Fibroblast of skin of left biceps (primary cell): Measurements from ENCODE around the gene SLX4.

Experiments
- DNase-seq, 2 experiments: peaks; one replicate each; pipeline ENCODE4 v3.0.0-alpha.2; 2013; ENCODE audit warnings: low read depth in 2 of 2

SLX4 gene

DNA sequence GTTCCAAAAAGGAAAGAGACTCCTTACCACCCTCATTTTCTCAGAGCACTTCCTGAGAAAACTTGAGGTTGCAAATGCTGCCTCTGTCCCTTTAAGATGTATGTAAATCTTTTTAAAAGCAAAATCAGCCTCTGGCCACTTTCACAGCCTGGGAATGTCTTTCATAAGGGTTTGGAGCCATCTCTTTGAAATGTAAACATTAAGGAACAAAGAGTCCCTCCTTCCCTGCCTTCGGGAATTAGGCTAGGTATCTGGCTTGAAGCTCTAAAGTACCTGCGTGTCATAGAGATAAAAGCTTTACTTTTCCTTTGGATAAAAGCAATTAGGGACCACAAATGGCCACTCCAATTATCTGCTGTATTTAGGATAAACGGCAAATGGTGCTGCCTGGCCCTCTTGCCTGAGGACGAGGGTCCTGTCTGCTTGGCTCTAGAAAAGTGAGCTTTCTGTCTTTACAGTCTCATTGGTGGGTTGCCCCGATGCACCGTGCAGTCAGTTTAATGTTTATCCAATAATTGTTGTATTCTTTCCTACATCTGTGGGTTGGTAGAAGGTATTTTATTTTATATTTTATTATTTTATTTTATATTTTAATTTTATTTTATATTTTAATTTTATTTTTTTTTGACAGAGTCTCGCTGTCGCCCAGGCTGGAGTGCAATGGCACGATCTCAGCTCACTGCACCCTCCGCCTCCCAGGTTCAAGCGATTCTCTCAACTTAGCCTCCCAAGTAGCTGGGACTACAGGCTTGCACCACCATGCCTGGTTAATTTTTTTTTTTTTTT lies 58.1 kb downstream of the SLX4 start:
- no peak for DNase-seq

DNA sequence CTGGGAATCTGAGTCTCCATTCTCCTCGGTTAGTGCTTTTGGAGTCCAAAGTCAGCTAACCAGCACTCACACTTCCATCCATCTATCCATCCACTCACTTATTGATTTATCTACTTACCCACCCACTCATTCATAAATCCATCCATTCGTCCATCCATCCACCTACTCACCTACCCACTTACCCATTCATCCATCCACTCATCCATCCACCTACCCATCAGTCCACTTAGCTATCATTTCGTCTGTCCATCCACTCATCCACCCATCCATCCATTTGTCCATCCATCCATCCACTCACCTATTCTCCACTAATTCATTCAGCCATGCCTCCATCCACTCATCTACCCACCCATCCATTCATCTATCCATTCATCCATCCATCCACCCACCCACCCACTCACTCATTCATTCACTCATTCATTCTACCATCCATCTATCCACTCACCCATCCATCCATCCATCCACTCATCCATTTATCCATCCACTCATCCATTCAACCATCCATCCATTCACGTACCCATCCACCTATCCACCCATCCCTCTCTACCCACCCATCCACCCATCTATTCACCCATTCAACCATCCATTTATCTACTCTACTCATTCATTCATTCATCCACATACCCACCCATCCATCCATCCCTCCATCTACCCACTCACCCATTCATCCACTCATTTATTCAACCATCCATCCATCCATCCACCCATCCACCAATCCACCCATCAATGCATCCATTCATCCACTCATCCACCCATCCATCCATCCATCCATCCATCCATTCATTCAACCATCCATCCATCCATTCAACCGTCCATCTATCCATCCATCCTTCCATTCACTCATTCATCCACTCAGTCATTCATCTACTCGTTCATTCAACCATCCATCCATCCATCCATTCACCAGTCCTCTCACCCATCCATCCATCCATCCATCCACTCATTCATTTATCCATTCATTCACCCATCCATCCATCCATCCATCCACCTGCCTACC lies 60.3 kb downstream of the SLX4 start:
- no peak for DNase-seq

GRCh38 chr16:3549906-3550305 lies 61.5 kb downstream of the SLX4 start:
- DNase-seq, result no peak

DNA sequence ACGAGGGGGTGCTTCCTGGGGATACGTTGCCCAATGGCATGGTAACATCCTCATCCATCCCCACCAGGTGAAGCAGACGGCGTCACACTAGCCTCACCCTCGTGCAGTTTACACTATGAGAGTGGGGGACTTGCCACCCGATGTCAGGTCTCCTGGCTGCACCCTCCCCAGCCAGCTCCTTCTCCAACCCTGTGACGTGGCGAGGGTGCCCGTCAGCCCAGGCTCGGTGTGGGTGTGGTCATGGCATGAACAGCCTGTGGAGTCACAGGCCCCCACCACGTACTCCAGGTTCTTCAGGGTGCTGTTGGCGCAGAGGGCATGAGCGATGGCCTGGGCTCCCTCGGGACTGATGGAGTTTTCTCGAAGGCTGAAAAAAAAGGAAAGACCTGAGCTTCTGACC lies 62.5 kb downstream of the SLX4 start:
- DNase-seq, result no peak

- no peak for DNase-seq
Observed at GRCh38 chr16:3548445-3548844, 63.0 kb downstream of the SLX4 start.

GRCh38 chr16:3546986-3547682 lies 64.3 kb downstream of the SLX4 start:
- no peak for DNase-seq

DNA sequence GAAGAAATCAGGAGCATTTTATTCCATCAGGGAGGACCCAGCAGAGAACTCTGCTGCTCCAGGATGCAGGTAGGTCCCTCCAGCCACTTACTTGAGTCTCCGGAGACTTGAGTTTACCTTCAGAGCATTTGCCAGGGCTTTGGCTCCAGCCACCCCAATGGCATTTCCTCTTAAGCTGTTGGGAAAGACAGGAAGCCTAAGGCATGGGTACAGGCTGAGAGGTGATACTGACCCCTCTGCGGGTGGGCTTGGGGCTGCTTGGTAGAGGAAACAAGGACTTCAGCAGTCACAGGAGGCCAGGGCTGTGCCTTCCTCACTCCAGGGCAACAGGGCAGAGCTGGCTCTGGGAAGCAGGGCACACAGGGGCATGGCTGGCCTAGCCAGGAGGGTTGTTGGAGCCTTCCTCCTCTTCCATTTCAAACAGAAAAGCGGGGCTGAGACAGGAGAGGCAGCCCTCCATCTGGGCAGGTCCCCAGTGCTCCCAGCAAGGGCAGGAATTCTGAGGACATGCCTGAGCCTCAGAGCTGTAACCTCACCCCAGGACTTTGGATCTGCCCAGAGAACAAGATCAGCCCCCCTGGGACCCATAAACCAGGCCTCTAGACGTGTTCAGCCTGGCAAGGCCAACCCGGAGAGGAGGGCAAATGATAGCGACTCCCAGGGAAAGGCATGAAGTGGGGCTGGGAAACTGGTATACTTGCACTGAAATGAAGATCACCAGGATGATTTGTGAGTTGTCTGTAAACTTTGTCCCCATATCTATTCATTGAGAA lies 68.6 kb downstream of the SLX4 start:
- no peak for DNase-seq

DNA sequence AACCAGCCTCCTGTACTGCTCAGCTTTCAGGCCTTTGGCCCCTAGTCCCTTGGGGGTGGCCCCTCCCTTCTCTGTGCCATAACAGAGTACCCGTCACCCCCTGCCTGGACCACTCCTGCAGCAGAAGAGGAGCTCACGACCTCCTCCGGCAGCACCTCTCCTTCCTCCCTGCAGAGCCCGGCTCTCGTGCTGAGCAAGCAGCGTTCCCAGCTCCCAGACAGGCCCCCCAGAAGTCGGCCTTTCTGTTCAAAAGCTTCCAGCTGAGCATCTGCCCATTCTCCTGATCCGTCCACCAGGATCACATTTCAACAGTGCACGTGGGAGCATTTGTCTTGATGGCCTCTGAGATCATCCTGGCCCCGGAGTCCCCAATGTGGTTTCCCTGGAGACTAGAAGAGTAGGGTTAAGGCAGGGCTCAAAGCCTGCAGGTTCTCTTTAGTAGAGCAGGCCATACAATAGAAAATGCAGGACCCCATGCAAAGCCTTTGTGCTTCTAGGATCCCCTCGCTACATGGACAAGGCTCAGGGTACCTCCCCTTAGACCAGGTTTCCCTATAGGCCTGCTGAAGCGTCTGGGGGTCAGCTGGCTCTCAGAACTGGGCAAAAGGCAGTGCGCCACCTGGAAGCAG lies 69.8 kb downstream of the SLX4 start:
- DNase-seq, result no peak

DNA sequence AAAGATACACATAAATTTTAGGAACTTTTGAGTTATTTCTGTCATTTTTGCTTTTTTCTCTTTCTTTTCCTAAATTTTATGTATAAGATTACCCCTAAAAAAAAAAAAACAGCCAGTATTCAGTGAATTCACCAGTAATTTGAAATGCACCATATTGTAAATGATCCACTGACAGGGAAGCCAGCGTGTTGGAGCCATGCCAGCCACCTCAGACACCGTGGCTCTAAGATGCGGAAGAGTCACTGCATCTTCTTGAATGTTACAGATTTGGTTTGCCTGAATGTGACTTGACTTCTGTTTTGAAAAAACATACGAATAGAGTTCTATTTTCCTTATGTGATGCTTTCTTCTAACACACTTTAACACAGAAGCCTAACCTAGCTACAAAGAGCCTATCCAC lies 73.2 kb downstream of the SLX4 start:
- no peak for DNase-seq

- DNase-seq, result no peak
Observed at GRCh38 chr16:3536851-3537250, 74.6 kb downstream of the SLX4 start.

- peak; percentile 68 for DNase-seq
Observed at GRCh38 chr16:3536271-3536731, 75.1 kb downstream of the SLX4 start.

DNA sequence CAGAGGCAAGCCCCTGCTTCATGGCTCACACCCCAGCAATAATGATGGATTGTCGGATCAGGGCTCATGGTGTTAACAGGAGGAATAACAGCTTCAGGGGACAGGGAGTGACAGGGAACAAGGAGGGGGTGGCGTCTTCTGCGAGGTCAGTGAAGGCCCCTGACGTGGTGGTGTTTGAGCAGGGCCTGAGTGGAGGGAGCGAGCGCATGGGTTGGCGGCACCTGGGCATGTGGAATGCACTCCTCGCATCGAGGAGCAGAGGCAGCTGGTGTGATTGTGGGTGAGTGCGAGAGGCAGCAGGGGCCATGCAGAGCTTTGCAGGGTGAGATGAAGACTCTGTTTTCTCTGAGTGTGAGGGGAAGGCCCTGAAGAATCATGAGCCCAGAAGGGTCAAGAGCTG lies 77.3 kb downstream of the SLX4 start:
- DNase-seq, result no peak

- DNase-seq, result no peak
Observed at GRCh38 chr16:3532741-3533140, 78.7 kb downstream of the SLX4 start.
